SK-N-SH treated with all-trans-retinoic acid at 6 μM for 48 hours (cell line): ENCODE results near the gene BACH2.
"Not testable (repeated sequence)": the region's sequence is repeated elsewhere in the genome, so short reads cannot be mapped to it uniquely, and the experiment has no call there.

Experiments used
- ATAC-seq: fragments of 200-7000 bp; cut with Tn5 transposase; 3 replicates; pipeline ENCODE4 v1.9.1; 2020; ENCODE audit warnings: mild to moderate bottlenecking, moderate library complexity
- ARNTL ChIP-seq: fragments of 450-650 bp; formaldehyde crosslinking; IDR thresholded peaks from 2 replicates; pipeline ENCODE4 v1.5.0; 2020; ENCODE audit warnings: low read depth, mild to moderate bottlenecking, moderate library complexity, borderline replicate concordance
- BACH2 ChIP-seq: fragments of 250-450 bp; sonication (Bioruptor Pico); IDR thresholded peaks from 2 replicates; pipeline ENCODE4 v1.9.0; 2021; ENCODE audit warnings: mild to moderate bottlenecking, borderline replicate concordance
- CSDC2 ChIP-seq: fragments of 250-450 bp; sonication (Bioruptor Pico); IDR thresholded peaks from 2 replicates; pipeline ENCODE4 v1.5.0; 2020; ENCODE audit warnings: mild to moderate bottlenecking, moderate library complexity
- ESRRG ChIP-seq: fragments of 250-450 bp; sonication (Bioruptor Pico); IDR thresholded peaks from 2 replicates; pipeline ENCODE4 v1.6.1; 2021; ENCODE audit warnings: mild to moderate bottlenecking
- ISL1 ChIP-seq: fragments of 250-450 bp; sonication (Bioruptor Pico); IDR thresholded peaks from 2 replicates; pipeline ENCODE4 v2.1.2; 2022; ENCODE audit warnings: mild to moderate bottlenecking, moderate library complexity
- OSR1 ChIP-seq: fragments of 250-450 bp; sonication (Bioruptor Pico); IDR thresholded peaks from 2 replicates; pipeline ENCODE4 v1.8.0; 2022; ENCODE audit warnings: moderate library complexity, mild to moderate bottlenecking, inconsistent platforms
- PPARA ChIP-seq: fragments of 250-450 bp; sonication (Bioruptor Pico); IDR thresholded peaks from 2 replicates; pipeline ENCODE4 v1.5.0; 2020; ENCODE audit warnings: mild to moderate bottlenecking, borderline replicate concordance
- TCF4 ChIP-seq: fragments of 250-450 bp; sonication (Bioruptor Pico); IDR thresholded peaks from 2 replicates; pipeline ENCODE4 v1.8.0; 2021; ENCODE audit warnings: mild to moderate bottlenecking, moderate library complexity, borderline replicate concordance
- TOX ChIP-seq: fragments of 250-450 bp; sonication (Bioruptor Pico); IDR thresholded peaks from 2 replicates; pipeline ENCODE4 v1.8.0; 2021; ENCODE audit warnings: mild to moderate bottlenecking, moderate library complexity, borderline replicate concordance
- ZC3H10 ChIP-seq: fragments of 250-450 bp; sonication (Bioruptor Pico); IDR thresholded peaks from 2 replicates; pipeline ENCODE4 v1.5.1; 2021; ENCODE audit warnings: mild to moderate bottlenecking, moderate library complexity
- ZFP3 ChIP-seq: fragments of 250-450 bp; sonication (Bioruptor Pico); IDR thresholded peaks from 2 replicates; pipeline ENCODE4 v1.5.0; 2020; ENCODE audit warnings: mild to moderate bottlenecking, moderate library complexity
- ZFP30 ChIP-seq: fragments of 450-650 bp; formaldehyde crosslinking; IDR thresholded peaks from 2 replicates; pipeline ENCODE4 v1.5.0; 2022; ENCODE audit warnings: mild to moderate bottlenecking, moderate library complexity
- ZNF8 ChIP-seq: fragments of 450-650 bp; formaldehyde crosslinking; IDR thresholded peaks from 2 replicates; pipeline ENCODE4 v1.5.0; 2020; ENCODE audit warnings: mild to moderate bottlenecking, moderate library complexity
- TF ChIP-seq, protein P1 (sequence below): fragments of 250-450 bp; sonication (Bioruptor Pico); IDR thresholded peaks from 2 replicates; pipeline ENCODE4 v1.5.1; 2020; ENCODE audit warnings: low read depth, mild to moderate bottlenecking, moderate library complexity
- TF ChIP-seq, protein P2 (sequence below): fragments of 250-450 bp; sonication (Bioruptor Pico); IDR thresholded peaks from 2 replicates; pipeline ENCODE4 v1.5.0; 2020; ENCODE audit warnings: mild to moderate bottlenecking, moderate library complexity
- TF ChIP-seq, protein P3 (sequence below): fragments of 250-450 bp; sonication (Bioruptor Pico); IDR thresholded peaks from 2 replicates; pipeline ENCODE4 v1.5.1; 2021; ENCODE audit warnings: mild to moderate bottlenecking, moderate library complexity
- TF ChIP-seq, protein P4 (sequence below): fragments of 250-450 bp; sonication (Bioruptor Pico); IDR thresholded peaks from 2 replicates; pipeline ENCODE4 v1.8.0; 2021; ENCODE audit warnings: low read depth, mild to moderate bottlenecking, moderate library complexity, borderline replicate concordance

Gene BACH2

DNA sequence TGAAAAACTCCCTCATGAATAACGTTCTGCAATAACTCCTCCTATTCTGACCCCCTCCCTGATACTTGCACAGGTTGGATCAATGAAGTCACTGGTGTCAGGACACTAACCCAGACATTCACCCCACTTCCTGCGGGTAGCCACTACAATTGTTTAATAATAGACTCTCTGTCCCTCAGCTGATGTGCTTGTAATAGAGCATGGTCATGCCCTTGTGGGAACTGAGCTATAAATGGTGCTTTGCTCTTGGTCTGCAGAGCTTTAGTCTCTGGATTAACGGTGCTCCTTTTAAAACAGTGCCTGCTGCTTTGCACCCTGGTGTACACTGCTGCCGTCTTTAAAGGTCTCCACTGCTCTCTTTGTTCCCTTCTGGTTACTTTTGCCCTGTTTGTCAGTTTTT is 127.3 kb downstream of the BACH2 start:
- no peak for TF ChIP-seq ZFP30 (CRISPR knock-in tag)
- TF ChIP-seq PPARA: no peak
- TF ChIP-seq TOX (CRISPR knock-in tag): no peak
- TF ChIP-seq ZC3H10 (CRISPR knock-in tag): no peak
- peak; percentile 31; the same call in 2 of the 3 replicates for ATAC-seq

DNA sequence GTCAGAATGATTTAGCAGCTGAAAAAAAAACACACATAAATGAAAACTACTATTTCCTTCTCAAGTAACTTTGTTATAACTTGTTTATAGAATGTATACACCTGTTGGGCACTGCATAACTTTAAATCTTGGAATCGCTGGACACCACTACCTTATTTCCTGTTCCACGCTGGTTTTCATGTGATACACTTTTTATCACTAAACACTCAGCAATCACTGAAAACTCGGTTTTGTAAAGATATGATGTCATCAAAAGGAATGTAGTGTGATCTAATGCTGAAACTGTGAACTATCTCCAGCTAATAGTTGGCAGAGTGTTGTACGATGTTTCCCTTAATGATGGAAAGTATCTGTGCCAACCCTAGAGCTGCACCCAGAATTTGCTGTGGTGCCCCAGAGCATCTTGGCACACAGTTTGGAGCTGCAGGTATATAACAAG is 127.9 kb downstream of the BACH2 start:
- TF ChIP-seq ZNF8 (CRISPR knock-in tag) (no peak), ZFP3 (CRISPR knock-in tag) (no peak)
- TF ChIP-seq, protein P1, sequence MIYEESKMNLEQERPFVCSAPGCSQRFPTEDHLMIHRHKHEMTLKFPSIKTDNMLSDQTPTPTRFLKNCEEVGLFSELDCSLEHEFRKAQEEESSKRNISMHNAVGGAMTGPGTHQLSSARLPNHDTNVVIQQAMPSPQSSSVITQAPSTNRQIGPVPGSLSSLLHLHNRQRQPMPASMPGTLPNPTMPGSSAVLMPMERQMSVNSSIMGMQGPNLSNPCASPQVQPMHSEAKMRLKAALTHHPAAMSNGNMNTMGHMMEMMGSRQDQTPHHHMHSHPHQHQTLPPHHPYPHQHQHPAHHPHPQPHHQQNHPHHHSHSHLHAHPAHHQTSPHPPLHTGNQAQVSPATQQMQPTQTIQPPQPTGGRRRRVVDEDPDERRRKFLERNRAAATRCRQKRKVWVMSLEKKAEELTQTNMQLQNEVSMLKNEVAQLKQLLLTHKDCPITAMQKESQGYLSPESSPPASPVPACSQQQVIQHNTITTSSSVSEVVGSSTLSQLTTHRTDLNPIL: peak; percentile 69; the same call in 1 of the 2 replicates
- ATAC-seq: peak; percentile 68; the same call in 2 of the 3 replicates

DNA sequence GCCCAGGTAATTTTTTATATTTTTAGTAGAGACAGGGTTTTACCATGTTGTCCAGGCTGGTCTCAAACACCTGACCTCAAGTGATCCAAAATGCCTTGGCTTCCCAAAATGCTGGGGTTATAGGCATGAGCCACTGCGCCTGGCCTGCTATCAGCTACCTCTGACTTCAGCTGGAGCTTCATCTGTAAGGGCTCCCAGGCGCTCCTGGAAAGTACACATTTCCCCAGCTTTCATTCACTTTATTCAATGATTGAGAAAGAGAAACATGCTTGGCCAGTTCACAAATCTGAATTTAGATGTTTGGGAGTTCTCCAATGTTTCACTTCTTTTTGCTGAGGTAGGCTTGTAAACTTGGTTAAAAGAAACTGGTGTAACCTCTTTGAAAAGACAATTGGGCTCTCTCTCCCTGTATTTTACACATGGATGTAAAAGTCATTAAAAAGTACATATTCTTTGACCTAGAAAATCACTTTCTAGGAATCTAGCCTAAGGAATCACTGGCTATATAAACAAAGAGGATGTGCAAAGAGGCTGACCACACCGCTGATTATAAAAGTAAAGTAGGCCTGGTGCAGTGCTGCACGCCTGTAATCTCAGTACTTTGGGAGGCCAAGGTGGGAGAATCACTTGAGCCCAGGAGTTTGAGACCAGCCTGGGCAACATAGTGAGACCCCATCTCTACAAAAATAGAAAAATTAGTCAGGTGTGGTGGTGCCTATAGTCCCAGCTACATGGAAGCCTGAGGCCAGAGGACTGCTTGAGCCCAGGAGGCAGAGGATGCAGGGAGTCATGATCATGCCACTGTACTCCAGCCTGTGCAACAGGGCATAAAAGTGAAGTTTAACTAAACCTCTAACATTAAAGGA is 128.9 kb downstream of the BACH2 start:
- ATAC-seq: no peak
- TF ChIP-seq ZNF8 (CRISPR knock-in tag): no peak
- TF ChIP-seq, protein P1: no peak
- no peak for TF ChIP-seq ISL1
- TF ChIP-seq ZFP3 (CRISPR knock-in tag): no peak
- TF ChIP-seq OSR1 (CRISPR knock-in tag): no peak
- TF ChIP-seq ESRRG (CRISPR knock-in tag): no peak
- TF ChIP-seq BACH2 (CRISPR knock-in tag): no peak
- TF ChIP-seq, protein P2, sequence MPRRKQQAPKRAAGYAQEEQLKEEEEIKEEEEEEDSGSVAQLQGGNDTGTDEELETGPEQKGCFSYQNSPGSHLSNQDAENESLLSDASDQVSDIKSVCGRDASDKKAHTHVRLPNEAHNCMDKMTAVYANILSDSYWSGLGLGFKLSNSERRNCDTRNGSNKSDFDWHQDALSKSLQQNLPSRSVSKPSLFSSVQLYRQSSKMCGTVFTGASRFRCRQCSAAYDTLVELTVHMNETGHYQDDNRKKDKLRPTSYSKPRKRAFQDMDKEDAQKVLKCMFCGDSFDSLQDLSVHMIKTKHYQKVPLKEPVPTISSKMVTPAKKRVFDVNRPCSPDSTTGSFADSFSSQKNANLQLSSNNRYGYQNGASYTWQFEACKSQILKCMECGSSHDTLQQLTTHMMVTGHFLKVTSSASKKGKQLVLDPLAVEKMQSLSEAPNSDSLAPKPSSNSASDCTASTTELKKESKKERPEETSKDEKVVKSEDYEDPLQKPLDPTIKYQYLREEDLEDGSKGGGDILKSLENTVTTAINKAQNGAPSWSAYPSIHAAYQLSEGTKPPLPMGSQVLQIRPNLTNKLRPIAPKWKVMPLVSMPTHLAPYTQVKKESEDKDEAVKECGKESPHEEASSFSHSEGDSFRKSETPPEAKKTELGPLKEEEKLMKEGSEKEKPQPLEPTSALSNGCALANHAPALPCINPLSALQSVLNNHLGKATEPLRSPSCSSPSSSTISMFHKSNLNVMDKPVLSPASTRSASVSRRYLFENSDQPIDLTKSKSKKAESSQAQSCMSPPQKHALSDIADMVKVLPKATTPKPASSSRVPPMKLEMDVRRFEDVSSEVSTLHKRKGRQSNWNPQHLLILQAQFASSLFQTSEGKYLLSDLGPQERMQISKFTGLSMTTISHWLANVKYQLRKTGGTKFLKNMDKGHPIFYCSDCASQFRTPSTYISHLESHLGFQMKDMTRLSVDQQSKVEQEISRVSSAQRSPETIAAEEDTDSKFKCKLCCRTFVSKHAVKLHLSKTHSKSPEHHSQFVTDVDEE (CRISPR knock-in tag): no peak
- TF ChIP-seq, protein P3, sequence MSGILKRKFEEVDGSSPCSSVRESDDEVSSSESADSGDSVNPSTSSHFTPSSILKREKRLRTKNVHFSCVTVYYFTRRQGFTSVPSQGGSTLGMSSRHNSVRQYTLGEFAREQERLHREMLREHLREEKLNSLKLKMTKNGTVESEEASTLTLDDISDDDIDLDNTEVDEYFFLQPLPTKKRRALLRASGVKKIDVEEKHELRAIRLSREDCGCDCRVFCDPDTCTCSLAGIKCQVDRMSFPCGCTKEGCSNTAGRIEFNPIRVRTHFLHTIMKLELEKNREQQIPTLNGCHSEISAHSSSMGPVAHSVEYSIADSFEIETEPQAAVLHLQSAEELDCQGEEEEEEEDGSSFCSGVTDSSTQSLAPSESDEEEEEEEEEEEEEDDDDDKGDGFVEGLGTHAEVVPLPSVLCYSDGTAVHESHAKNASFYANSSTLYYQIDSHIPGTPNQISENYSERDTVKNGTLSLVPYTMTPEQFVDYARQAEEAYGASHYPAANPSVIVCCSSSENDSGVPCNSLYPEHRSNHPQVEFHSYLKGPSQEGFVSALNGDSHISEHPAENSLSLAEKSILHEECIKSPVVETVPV (CRISPR knock-in tag): no peak
- TF ChIP-seq ARNTL (CRISPR knock-in tag): no peak
- TF ChIP-seq, protein P4, sequence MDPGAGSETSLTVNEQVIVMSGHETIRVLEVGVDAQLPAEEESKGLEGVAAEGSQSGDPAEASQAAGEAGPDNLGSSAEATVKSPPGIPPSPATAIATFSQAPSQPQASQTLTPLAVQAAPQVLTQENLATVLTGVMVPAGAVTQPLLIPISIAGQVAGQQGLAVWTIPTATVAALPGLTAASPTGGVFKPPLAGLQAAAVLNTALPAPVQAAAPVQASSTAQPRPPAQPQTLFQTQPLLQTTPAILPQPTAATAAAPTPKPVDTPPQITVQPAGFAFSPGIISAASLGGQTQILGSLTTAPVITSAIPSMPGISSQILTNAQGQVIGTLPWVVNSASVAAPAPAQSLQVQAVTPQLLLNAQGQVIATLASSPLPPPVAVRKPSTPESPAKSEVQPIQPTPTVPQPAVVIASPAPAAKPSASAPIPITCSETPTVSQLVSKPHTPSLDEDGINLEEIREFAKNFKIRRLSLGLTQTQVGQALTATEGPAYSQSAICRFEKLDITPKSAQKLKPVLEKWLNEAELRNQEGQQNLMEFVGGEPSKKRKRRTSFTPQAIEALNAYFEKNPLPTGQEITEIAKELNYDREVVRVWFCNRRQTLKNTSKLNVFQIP: no peak
- TF ChIP-seq CSDC2 (CRISPR knock-in tag): no peak
- no peak for TF ChIP-seq TOX (CRISPR knock-in tag)
- no peak for TF ChIP-seq TCF4 (CRISPR knock-in tag)

DNA sequence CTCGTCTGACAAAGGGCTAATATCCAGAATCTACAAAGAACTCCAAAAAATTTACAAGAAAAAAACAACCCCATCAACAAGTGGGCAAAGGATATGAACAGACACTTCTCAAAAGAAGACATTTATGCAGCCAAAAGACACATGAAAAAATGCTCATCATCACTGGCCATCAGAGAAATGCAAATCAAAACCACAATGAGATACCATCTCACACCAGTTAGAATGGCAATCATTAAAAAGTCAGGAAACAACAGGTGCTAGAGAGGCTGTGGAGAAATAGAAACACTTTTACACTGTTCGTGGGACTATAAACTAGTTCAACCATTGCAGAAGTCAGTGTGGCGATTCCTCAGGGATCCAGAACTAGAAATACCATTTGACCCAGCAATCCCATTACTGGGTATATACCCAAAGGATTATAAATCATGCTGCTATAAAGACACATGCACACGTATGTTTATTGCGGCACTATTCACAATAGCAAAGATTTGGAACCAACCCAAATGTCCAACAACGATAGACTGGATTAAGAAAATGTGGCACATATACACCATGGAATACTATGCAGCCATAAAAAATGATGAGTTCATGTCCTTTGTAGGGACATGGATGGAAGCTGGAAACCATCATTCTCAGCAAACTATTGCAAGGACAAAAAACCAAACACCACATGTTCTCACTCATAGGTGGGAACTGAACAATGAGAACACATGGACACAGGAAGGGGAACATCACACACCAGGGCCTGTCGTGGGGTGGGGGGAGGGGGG is 130.3 kb downstream of the BACH2 start:
- not testable (repeated sequence) for ATAC-seq
